Uterus (tissue), 2 donors: ENCODE data around the gene MAGI2.

Experiments used
- CTCF ChIP-seq, 4 experiments: fragments of 200-600 bp in 2 of 4; fragments of 450-650 bp in 2 of 4; sonication (generic) in 2 of 4; IDR thresholded peaks; one replicate each; pipeline ENCODE4 v1.5.1; 2016 to 2019; ENCODE audit warnings: antibody characterized with exemption in 4 of 4, mild to moderate bottlenecking in 2 of 4, moderate library complexity in 1 of 4
- POLR2A ChIP-seq, 2 donors: fragments of 450-650 bp; IDR thresholded peaks; one replicate each; pipeline ENCODE4 v1.6.1; 2016; ENCODE audit warnings: antibody characterized with exemption in 2 of 2, mild to moderate bottlenecking in 1 of 2, moderate library complexity in 1 of 2

GRCh38 chr7:77991656-77992055, 1461.8 kb downstream of the MAGI2 start:
- no peak for TF ChIP-seq POLR2A (IDR thresholded peaks at IDR 0.05)
- TF ChIP-seq CTCF (IDR thresholded peaks at IDR 0.05) = no peak
